ENCODE data around the gene FHOD3.

GRCh38 chr18:36467614-36468013, 170.1 kb downstream of the FHOD3 start:
- TF ChIP-seq POLR2A (IDR thresholded peaks at IDR 0.05; ENCODE audit: low read length) (no peak), GATA1 (IDR thresholded peaks at IDR 0.05; ENCODE audit: low read depth, low read length) (no peak)
